ENCODE data around the gene BMPR1B.

The BMPR1B gene

DNA sequence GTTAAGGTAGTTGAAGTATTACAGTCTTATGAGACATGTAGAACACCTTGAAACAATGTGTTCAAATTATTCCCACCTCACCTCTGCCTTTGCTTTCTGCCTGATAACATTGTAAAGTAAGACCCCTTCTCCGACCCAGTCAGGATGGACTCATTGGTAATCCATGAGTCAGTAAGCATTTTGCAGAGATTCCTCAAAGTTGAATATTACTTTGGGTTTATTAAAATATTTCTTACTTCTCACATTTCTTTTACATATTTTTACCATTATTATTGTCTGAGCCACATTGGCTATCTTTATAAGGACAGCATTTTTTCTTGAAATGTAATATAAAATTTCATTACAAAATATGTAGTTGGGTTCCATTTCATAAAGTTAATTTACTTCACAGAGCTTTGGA lies 201.6 kb downstream of the BMPR1B start:
- H3K36me3 ChIP-seq (ENCODE audit: control insufficient read depth in 2 of 2, insufficient read depth in 1 of 2, low read length in 2 of 2): no peaks in the 10 kb centered on the region
- TF ChIP-seq ZNF843 (tag by site-specific recombination; IDR thresholded peaks at IDR 0.05) (no peak), SP2 (tag by site-specific recombination; IDR thresholded peaks at IDR 0.05) (no peak), SCRT1 (tag by site-specific recombination; IDR thresholded peaks at IDR 0.05; ENCODE audit: borderline replicate concordance) (no peak), ZNF621 (tag by site-specific recombination; IDR thresholded peaks at IDR 0.05) (no peak), ZSCAN30 (tag by site-specific recombination; IDR thresholded peaks at IDR 0.05) (no peak), ZEB2 (tag by site-specific recombination; IDR thresholded peaks at IDR 0.05) (no peak), HOXA7 (CRISPR knock-in tag; IDR thresholded peaks at IDR 0.05; ENCODE audit: borderline replicate concordance) (no peak), ZNF473 (tag by site-specific recombination; IDR thresholded peaks at IDR 0.05) (no peak), ZNF792 (tag by site-specific recombination; IDR thresholded peaks at IDR 0.05) (no peak), ZNF148 (tag by site-specific recombination; IDR thresholded peaks at IDR 0.05; ENCODE audit: borderline replicate concordance) (no peak), GFI1B (tag by site-specific recombination; IDR thresholded peaks at IDR 0.05) (no peak)
- TF ChIP-seq, protein P1, sequence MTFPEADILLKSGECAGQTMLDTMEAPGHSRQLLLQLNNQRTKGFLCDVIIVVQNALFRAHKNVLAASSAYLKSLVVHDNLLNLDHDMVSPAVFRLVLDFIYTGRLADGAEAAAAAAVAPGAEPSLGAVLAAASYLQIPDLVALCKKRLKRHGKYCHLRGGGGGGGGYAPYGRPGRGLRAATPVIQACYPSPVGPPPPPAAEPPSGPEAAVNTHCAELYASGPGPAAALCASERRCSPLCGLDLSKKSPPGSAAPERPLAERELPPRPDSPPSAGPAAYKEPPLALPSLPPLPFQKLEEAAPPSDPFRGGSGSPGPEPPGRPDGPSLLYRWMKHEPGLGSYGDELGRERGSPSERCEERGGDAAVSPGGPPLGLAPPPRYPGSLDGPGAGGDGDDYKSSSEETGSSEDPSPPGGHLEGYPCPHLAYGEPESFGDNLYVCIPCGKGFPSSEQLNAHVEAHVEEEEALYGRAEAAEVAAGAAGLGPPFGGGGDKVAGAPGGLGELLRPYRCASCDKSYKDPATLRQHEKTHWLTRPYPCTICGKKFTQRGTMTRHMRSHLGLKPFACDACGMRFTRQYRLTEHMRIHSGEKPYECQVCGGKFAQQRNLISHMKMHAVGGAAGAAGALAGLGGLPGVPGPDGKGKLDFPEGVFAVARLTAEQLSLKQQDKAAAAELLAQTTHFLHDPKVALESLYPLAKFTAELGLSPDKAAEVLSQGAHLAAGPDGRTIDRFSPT (tag by site-specific recombination; IDR thresholded peaks at IDR 0.05): no peak
- no peak overlapping the region for H3K4me3 ChIP-seq (ENCODE audit: low read depth, low read length)
- CTCF ChIA-PET: no interaction called here
- no peaks in the 10 kb centered on the region for H3K4me1 ChIP-seq (ENCODE audit: control insufficient read depth, insufficient read depth, low read length)
- no peak overlapping the region for H3K27ac ChIP-seq (ENCODE audit: extremely low read depth, low read depth, low read length)
- no peaks in the 10 kb centered on the region for H3K9me3 ChIP-seq (ENCODE audit: control insufficient read depth, insufficient read depth, low read depth, low read length)
- POLR2A ChIA-PET: no interaction called here

- Histone ChIP-seq H3K36me3 (ENCODE audit: control insufficient read depth in 2 of 2, insufficient read depth in 1 of 2, low read length in 2 of 2) (no peaks in the 10 kb centered on the region), H3K27ac (ENCODE audit: extremely low read depth, low read depth, low read length) (no peak overlapping the region), H3K4me3 (ENCODE audit: low read depth, low read length) (no peak overlapping the region), H3K9me3 (ENCODE audit: control insufficient read depth, insufficient read depth, low read depth, low read length) (no peaks in the 10 kb centered on the region), H3K4me1 (ENCODE audit: control insufficient read depth, insufficient read depth, low read length) (no peaks in the 10 kb centered on the region)
- ChIA-PET CTCF (interaction anchor here (0.7 kb wide), 1 partner anchor 14 kb away, joined by 4 read pairs; no protein-coding TSS in a partner anchor), POLR2A (no interaction called here)
- TF ChIP-seq, protein P2, sequence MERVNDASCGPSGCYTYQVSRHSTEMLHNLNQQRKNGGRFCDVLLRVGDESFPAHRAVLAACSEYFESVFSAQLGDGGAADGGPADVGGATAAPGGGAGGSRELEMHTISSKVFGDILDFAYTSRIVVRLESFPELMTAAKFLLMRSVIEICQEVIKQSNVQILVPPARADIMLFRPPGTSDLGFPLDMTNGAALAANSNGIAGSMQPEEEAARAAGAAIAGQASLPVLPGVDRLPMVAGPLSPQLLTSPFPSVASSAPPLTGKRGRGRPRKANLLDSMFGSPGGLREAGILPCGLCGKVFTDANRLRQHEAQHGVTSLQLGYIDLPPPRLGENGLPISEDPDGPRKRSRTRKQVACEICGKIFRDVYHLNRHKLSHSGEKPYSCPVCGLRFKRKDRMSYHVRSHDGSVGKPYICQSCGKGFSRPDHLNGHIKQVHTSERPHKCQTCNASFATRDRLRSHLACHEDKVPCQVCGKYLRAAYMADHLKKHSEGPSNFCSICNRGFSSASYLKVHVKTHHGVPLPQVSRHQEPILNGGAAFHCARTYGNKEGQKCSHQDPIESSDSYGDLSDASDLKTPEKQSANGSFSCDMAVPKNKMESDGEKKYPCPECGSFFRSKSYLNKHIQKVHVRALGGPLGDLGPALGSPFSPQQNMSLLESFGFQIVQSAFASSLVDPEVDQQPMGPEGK (tag by site-specific recombination; IDR thresholded peaks at IDR 0.05): no peak
- TF ChIP-seq OVOL3 (tag by site-specific recombination; IDR thresholded peaks at IDR 0.05): no peak
- TF ChIP-seq YY2 (tag by site-specific recombination; IDR thresholded peaks at IDR 0.05): no peak
- TF ChIP-seq ZNF433 (tag by site-specific recombination; IDR thresholded peaks at IDR 0.05; ENCODE audit: low read depth): no peak
- TF ChIP-seq ZNF175 (tag by site-specific recombination; IDR thresholded peaks at IDR 0.05): no peak
- no peak for TF ChIP-seq ZNF133 (tag by site-specific recombination; IDR thresholded peaks at IDR 0.05)
- no peak for TF ChIP-seq ZBTB7A (tag by site-specific recombination; IDR thresholded peaks at IDR 0.05; ENCODE audit: low read depth)
- no peak for TF ChIP-seq BCL11A (tag by site-specific recombination; IDR thresholded peaks at IDR 0.05; ENCODE audit: low read depth)
- no peak for TF ChIP-seq ZNF658 (tag by site-specific recombination; IDR thresholded peaks at IDR 0.05)
- TF ChIP-seq ZNF558 (tag by site-specific recombination; IDR thresholded peaks at IDR 0.05): no peak
- TF ChIP-seq, protein P3, sequence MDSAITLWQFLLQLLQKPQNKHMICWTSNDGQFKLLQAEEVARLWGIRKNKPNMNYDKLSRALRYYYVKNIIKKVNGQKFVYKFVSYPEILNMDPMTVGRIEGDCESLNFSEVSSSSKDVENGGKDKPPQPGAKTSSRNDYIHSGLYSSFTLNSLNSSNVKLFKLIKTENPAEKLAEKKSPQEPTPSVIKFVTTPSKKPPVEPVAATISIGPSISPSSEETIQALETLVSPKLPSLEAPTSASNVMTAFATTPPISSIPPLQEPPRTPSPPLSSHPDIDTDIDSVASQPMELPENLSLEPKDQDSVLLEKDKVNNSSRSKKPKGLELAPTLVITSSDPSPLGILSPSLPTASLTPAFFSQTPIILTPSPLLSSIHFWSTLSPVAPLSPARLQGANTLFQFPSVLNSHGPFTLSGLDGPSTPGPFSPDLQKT (IDR thresholded peaks at IDR 0.05; ENCODE audit: borderline replicate concordance, low read depth, low read length): no peak
- no peak for TF ChIP-seq ZNF624 (tag by site-specific recombination; IDR thresholded peaks at IDR 0.05)
- no peak for TF ChIP-seq ZBTB20 (tag by site-specific recombination; IDR thresholded peaks at IDR 0.05)
- TF ChIP-seq ZNF488 (tag by site-specific recombination; IDR thresholded peaks at IDR 0.05): no peak
- no peak for TF ChIP-seq KLF1 (tag by site-specific recombination; IDR thresholded peaks at IDR 0.05)
- no peak for TF ChIP-seq SP7 (tag by site-specific recombination; IDR thresholded peaks at IDR 0.05)
Measured at GRCh38 chr4:94960708-94961107, 203.0 kb downstream of the BMPR1B start.

All from HEK293 (cell line).